NCI-H2081 treated with DMSO at 0.1 percent for 48 hours (cell line): Measurements from ENCODE around the gene TMEM238.

ENCODE experiments used
- DNase-seq: peaks from one replicate; lab custom pipeline; 2025; lab: John Stamatoyannopoulos, UW

Gene TMEM238

DNA sequence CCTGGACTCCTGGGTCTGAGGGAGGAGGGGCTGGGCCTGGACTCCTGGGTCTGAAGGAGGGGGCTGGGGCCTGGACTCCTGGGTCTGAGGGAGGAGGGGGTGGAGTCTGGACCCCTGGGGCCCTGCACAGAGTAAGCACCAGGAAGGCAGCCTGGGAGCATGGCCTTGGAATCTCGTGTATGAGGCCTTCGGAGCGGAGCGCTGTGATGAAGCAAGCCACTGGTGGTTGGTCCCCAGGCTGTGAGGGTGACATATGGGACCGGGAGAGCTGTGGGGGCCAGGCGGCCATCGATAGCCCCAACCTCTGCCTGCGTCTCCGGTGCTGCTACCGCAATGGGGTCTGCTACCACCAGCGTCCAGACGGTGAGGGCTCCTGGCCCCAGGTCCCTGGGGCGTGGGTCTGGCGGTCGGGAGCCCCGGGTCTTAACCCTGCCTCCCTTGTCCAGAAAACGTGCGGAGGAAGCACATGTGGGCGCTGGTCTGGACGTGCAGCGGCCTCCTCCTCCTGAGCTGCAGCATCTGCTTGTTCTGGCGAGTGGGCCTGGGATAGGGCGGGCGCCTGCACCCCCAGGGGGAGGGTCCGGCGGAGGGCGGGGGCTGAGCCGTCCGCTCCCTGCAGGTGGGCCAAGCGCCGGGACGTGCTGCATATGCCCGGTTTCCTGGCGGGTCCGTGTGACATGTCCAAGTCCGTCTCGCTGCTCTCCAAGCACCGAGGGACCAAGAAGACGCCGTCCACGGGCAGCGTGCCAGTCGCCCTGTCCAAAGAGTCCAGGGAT is 6.5 kb downstream of the TMEM238 start:
- no peak for DNase-seq

- no peak for DNase-seq
Observed at GRCh38 chr19:55376241-55376933, 7.7 kb downstream of the TMEM238 start, which contains the start of gene TMEM190. TSS of gene TMEM190 (plus strand) at chr19:55376826. CDS start at chr19:55376854, 28 bp downstream.

DNA sequence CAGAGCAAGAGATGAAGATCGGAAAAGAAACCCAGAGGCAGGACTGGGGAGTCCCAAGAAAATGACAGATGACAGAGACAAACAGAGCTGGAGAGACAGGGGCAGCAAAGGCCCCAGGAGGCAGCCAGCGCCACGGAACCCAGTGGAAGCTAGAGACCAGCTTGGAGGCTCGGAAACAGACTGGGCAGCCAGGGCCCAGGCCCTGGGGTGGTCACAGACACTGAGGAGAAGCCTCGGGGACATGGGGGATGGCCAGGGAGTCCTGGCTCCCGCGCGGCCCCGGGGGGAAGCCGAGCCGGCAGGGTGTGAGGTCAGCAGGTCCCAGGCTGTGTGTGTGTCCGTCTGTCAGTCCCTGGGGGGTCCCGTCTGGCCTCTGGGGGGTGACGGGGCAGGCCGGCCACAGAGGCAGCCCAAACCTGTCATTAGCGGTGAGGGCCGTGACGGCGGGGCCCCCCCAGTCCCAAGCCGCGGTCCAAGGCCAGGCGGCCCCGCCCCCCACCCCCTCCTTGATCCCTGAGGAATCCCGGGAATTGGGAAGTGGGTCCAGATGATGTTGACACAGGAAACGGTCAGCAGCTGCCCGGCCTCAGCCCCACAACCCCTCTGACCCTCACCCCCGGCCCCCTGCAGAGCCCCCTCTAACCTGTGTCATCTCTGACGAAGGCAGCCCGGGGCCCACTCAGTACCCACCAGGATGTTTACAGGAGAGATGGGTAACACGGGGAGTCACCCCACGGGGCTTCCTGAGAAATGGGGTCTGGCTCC is 9.9 kb downstream of the TMEM238 start:
- no peak for DNase-seq

DNA sequence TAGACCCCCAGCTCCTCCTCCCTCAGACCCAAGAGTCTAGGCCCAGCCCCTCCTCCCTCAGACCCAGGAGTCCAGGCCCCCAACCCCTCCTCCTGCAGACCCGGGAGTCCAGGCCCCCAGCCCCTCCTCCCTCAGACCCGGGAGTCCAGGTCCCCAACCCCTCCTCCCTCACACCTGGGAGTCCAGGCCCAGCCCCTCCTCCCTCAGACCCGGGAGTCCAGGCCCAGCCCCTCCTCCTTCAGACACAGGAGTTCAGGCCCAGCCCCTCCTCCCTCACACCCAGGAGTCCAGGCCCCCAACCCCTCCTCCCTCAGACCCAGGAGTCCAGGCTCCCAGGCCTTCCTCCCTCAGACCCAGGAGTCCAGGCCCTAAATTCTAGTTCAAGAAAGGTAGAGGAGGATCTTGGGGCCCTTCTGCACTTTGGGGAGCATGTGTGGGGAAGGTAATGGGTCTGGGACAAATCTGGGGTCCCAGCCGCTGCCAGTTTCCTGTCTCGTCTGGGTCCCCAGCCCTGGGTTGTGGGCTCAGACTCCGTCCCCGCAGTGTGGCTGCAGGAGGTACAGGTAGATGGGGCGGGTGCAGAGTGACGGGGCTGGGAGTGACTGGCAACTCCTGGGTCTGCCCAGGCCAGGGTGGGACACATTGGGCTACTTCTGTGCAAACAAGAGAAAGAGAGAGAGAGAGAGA is 10.6 kb downstream of the TMEM238 start:
- DNase-seq, result no peak

DNA sequence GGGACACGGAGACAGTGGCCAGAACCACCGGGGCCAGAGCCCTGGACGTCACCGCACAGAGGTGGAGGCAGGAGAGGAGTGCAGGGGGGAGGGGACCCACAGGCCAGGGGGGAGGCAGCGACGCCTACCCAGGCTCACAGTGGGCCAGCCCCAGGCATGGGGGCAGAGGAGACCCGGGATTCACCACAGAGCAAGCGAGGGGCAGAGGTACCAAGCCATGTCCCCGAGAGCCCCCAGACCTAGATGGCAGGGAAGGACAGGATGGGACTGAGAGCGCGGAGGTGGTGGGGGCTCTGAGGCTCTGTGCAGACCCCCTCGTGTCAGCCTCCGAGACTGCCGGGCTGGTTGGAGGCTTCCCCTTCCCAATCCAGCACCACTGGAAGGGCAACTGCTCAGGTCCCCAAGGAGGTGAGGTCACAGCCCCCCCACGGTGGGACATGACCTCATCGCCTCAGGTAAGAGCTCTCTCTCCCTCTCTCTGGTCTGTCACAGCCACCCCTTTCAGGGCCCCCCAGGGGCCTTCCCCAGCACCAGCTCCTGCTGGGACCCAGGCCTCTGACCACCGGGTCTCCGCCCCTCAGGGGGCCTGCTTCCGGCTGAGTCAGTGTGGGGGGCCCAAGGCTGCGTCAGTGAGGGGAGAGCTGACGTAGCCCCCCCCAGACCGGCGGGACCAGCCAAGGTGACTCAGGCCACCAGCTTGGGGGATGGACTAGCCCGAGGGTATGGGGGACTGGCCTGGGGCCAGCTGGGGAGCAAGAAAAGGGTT is 11.6 kb downstream of the TMEM238 start:
- no peak for DNase-seq

DNA sequence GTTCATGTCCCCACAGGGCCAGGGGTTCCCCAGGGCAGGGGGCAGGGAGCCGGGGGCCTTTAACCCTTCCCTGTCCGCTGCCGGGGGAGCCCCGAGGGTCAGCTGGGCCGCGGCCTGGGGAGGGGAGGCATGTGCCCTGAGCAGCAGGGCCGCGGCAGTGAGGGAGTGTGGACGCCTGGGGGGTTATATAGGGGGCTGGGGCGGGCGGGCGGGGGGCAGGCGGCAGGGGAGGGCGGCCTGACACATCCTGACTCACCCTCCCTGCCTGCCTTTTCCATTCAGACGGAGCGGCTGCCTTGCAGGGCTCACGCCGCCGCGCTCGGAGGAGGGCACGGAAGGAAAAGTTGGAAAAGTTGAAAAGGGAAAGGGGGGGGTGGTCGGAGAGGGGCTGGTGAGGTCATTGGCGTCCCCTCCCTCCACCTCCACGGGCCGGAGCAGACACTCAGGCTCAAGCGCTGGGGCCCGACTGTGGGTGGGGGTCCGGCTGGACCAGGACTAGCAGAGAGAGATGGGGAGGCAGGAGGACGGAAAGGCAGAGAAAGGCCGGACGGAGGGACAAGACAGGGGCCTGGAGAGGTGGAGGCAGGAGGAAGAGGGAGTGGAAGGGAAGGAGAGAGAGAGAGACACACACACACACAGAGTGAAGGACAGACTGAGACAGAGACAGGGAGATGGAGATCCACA is 13.6 kb downstream of the TMEM238 start, which contains the start of gene IL11:
IL11 (minus strand) TSS at position 159 of the 684 bp plus-strand sequence; CDS start at position 6, 153 bp downstream.
- no peak for DNase-seq

- no peak for DNase-seq
Observed at GRCh38 chr19:55369653-55370304, 14.3 kb downstream of the TMEM238 start.

DNA sequence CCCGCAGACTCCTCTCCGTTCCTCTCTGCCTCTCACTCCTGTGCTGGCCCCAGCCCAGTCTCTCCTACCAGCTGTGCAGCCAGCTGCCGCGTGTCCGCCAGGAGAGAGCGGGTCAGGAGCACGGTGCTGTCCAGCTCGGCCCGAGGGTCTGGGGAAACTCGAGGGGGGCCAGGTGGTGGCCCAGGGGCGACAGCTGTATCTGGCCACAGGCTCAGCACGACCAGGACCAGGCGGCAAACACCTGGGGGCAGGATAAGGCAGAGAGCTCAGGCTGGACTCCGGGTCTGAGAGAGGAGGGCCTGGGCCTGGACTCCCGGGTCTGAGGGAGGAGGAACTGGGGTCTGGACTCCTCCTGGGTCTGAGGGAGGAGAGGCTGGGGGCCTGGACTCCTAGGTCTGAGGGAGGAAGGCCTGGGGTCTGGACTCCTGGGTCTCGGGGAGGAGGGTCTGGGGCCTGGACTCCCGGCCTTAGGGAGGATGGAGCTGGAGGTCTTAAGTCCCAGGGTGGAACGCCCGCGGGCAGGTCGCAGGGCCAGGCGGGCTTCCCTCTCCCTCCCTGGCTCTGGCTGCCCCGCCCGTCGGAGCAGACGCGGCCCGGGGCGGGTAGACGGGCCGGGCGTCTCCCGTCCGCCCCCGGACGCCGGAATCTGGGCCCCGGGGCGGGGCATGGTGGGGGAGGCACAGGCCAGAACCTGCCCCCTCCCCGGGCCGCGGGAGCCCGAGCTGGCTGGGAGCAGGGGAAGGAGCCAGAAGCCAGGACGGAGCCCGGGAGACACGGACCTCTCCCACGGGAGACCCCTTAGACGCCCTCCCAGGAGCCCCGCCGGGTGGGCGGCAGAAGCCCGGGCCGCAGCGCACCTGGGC is 15.2 kb downstream of the TMEM238 start:
- DNase-seq, result no peak

DNA sequence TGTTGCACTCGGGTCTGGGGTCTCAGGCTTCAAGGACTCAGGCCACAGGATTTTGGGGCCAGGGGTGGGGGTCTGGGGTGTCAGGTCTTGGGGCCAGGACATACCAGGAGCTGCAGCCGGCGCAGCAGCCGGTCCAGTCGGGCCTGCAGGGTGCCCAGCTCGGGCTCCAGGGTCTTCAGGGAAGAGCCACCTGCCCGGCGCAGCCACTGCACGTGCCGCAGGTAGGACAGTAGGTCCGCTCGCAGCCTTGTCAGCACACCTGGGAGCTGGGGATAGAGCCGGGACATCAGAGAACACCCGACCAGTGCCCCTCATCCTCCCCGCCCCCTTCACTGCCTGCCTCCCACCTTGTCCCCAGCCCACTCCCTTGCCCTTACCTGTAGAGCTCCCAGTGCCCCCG is 16.0 kb downstream of the TMEM238 start:
- no peak for DNase-seq

- no peak for DNase-seq
Observed at GRCh38 chr19:55366790-55367189, 17.3 kb downstream of the TMEM238 start.

GRCh38 chr19:55365964-55366363 is 18.1 kb downstream of the TMEM238 start:
- DNase-seq, result no peak

DNA sequence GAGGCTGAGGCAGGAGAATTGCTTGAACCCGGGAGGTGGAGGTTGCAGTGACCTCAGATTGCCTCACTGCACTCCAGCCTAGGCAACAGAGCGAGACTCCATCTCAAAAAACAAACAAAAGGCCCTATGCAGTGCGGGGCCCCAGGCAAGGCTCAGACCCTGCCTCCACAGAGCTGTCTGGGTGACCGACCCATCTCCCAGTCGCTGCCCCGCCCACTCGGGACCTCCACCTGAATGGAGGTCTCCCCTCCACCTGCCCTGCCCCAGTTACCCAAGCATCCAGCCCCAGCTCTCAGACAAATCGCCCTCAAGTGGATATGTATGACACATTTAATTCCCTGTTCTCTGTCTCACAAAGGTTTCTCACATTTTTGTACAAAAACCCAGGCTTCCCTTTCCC is 18.8 kb downstream of the TMEM238 start:
- no peak for DNase-seq

DNA sequence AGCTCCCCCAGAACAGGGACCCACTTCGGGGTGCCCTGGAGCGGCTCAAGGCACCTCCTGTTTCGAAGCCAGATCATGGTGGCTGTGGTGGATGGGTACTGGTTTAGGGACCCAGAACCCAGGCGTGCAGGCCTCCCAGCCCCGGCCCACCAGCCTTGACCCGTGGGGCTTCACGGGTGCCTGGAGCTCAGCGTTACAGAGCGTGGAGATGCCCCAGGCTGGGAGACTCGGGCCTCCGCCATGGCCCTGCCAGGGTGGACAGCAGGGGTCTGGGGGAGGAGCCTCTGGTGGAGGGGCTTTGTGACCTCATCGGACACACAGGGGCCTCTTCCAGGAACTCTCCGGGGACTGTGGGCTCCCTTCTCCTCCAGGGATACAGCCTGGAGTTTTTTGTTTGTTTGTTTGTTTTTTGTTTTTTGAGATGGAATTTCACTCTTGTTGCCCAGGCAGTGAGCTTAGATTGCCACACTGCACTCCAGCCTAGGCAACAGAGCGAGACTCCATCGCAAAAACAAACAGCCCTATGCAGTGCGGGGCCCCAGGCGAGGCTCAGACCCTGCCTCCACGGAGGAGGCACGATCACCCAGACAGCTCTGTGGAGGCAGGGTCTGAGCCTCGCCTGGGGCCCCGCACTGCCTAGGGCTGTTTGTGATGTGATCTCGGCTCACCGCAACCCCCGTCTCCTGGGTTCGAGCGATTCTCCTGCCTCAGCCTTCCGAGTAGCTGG is 20.9 kb downstream of the TMEM238 start, which contains the start of gene GARIN5B:
GARIN5B (minus strand) TSS at position 271 of the 727 bp plus-strand sequence; CDS start at position 77, 194 bp downstream.
- DNase-seq, result no peak

GRCh38 chr19:55362174-55362989 is 21.7 kb downstream of the TMEM238 start:
- DNase-seq, result no peak

DNA sequence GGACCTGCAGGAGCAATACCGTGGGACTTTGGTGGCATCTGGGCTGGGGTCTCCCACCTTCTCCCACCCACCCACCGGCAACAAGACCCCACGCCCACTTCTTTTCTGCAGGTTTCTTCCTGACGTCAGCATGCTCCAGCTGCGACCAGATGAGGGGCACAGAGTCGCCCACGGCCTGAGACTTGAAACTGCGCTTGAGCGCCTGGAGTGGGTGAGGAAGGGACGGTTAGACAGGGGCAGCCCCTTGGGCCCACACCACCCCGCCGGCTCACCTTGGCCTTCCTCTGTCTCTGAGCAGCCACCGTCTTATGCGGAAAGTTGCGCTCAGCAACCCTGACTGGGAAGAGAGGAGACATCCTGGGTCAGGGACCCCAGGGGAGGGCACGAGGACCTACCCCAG is 23.2 kb downstream of the TMEM238 start:
- DNase-seq, result no peak

DNA sequence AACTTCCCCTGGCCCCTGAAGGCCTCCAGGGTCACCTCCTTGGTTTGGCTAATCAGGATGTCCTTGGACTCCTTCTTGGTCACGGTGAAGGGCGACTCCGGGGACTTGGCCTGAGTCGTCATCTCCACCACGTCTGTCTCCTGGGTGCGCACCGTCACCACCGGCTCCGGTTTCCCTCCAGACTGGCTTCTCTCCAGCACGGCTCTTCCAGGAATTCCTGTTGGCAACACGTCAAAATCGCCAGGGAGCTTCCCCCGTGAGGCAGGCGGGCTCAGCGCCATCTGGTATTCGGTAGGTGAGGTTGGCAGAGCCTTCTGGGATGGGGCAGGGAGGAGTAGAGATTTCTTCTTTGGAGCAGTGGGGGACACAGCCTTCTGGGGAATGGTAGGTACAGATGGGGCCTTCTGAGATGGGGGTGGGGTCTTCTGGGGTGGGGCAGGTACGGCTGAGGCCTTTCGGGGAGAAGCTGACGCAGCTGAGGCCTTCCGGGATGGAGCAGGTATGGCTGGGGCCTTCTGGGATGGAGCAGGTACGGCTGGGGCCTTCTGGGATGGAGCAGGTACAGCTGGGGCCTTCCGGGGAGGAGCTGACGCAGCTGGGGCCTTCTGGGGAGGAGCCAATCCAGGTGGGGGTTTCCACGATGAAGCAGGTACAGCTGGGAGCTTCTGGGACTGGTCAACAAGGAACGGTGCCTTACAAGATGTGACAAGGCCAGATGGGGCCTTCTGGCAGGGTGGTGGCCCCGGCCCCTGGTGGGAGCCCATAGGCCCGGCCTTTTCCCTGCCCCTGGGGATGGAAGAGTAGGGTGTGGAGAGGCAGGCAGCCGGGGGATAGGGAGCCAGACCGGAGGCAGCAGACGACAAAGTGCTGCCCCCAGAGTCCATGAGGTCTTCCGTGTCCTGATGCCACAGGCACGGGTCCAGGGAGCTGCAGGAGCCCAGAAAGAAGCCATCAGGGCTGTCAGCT is 24.9 kb downstream of the TMEM238 start:
- DNase-seq, result no peak
